GM12891 (cell line): ENCODE results near the gene PLEK2.

Experiments used
- POLR2A ChIP-seq: IDR thresholded peaks from 2 replicates; pipeline ENCODE4 v1.6.1; 2011; ENCODE audit warnings: low read depth, low read length, control low read depth
- POLR2AphosphoS5 ChIP-seq: IDR thresholded peaks from 2 replicates; pipeline ENCODE4 v1.6.1; 2011; ENCODE audit warnings: low read depth, low read length, control low read depth
- POU2F2 ChIP-seq: IDR thresholded peaks from 2 replicates; pipeline ENCODE4 v1.6.1; 2011; ENCODE audit warnings: low read depth, mild to moderate bottlenecking, control low read depth, low read length, moderate library complexity
- SPI1 ChIP-seq: IDR thresholded peaks from 2 replicates; pipeline ENCODE4 v1.6.1; 2011; ENCODE audit warnings: low read depth, low read length, control low read depth
- TAF1 ChIP-seq: IDR thresholded peaks from 2 replicates; pipeline ENCODE4 v1.6.1; 2011; ENCODE audit warnings: low read depth, low read length, control low read depth

DNA sequence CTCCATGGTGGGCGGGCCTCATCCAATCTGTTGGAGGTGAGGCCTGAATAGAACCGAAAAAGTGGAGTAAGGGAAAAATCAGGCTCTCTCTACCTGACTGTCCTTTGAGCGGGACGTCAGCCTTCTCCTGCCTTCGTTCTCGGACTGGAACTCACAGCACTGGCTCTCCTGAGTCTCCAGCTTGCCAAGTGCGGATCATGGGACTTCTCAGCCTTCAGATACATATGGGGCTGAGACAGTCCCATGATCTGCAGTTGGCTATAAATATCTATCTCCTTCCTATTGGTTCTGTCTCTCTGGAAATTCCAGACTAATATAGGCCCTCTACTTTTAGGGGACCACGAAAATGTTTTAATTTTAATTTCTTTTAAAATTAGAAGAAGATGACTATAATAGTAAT is 29.7 kb upstream of the PLEK2 start:
- TF ChIP-seq POLR2AphosphoS5 (no peak), TAF1 (no peak), POLR2A (no peak), POU2F2 (no peak), SPI1 (no peak)
